IPS DF 6.9 (cell line): ENCODE measurements around the gene SOX2.
"Not testable (repeated sequence)": the region's sequence is repeated elsewhere in the genome, so short reads cannot be mapped to it uniquely, and the experiment has no call there.

ENCODE experiments used
- DNase-seq: peaks from one replicate; pipeline ENCODE4 v3.0.0-alpha.2; 2013; ENCODE audit warnings: low read depth, low spot score
- H3K27ac ChIP-seq: one replicate; pipeline ENCODE4 v1.5.1; 2013; ENCODE audit warnings: low read length, control low read depth
- H3K27me3 ChIP-seq: 2 replicates; pipeline ENCODE4 v1.6.1; 2013; ENCODE audit warnings: mild to moderate bottlenecking, low read length; ENCODE audit not compliant: control insufficient read depth, insufficient read depth
- H3K36me3 ChIP-seq: 2 replicates; pipeline ENCODE4 v1.6.1; 2013; ENCODE audit warnings: low read length; ENCODE audit not compliant: control insufficient read depth, insufficient read depth
- H3K4me1 ChIP-seq: 2 replicates; pipeline ENCODE4 v1.6.1; 2013; ENCODE audit warnings: low read length; ENCODE audit not compliant: control insufficient read depth, insufficient read depth
- H3K4me3 ChIP-seq: 2 replicates; pipeline ENCODE4 v1.5.1; 2013; ENCODE audit warnings: mild to moderate bottlenecking, low read length
- H3K9me3 ChIP-seq: 2 replicates; pipeline ENCODE4 v1.6.1; 2013; ENCODE audit warnings: low read length, inconsistent platforms; ENCODE audit not compliant: control insufficient read depth, insufficient read depth
- WGBS: extraction: QIAGEN DNeasy Blood & Tissue Kit; methylation state at CpG from one replicate; pipeline ENCODE4 v1.1.7; 2013; ENCODE audit warnings: mixed read lengths, missing lambda C conversion rate; ENCODE audit not compliant: insufficient read length, insufficient coverage; 5-methylcytosine and 5-hydroxymethylcytosine counted together

Gene SOX2

GRCh38 chr3:181761906-181762305 lies 50.2 kb downstream of the SOX2 start:
- Histone ChIP-seq H3K36me3 (no peaks in the 10 kb centered on the region), H3K27ac (no peak overlapping the region), H3K9me3 (no peaks in the 10 kb centered on the region), H3K4me3 (no peak overlapping the region), H3K27me3 (no peaks in the 10 kb centered on the region), H3K4me1 (no peaks in the 10 kb centered on the region; the same call in 1 of the 2 replicates)
- no peak for DNase-seq
- no CpG with 5 or more reads among the region's 6 CpGs for WGBS

- not testable (repeated sequence) for H3K27ac ChIP-seq, H3K27me3 ChIP-seq, H3K4me1 ChIP-seq, H3K36me3 ChIP-seq, DNase-seq, H3K9me3 ChIP-seq, H3K4me3 ChIP-seq
- no CpG with 5 or more reads among the region's 5 CpGs for WGBS
These were observed 52.3 kb downstream of the SOX2 start for GRCh38 chr3:181764033-181764432.
